ENCODE data around the gene NLGN2. TPM values are rescaled to one million over a fixed set of nuclear protein-coding genes. Genes with fewer than 3 reads are reported as not detected.

Gene NLGN2
- total and polyA plus RNA-seq, 2 of the 8 experiments (the other 6 are each of a cell fraction or from before 2014, with no cell fraction given), result 21.2 to 62.8 TPM

DNA sequence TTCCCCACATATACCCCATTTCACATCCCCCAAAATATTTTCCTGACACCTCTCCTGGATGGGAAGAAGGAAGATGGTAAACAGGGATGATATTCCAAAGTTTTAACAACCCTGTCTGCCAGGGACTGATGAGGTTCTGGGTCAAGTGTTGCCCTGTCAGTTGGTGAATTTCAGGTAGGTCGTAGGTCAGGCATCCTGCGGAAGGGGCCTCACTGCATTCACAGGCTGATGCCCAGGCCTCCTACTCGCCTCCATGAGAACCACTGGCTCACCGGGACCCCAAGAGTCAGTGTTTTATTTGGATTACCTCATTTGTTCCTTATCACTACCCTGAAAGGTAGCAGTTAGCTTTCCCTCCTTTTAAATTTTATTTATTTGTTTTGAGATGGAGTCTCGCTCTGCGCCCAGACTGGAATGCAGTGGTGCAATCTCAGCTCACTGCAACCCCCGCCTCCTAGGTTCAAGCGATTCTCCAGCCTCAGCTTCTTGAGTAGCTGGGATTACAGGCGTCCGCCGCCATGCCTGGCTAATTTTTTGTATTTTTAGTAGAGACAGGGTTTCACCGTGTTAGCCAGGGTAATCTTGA, 61.3 kb downstream of the NLGN2 start:
- 86% methylated on average over 12 of the region's 12 CpGs; no CpG with 5 or more reads in 1 of the 2 experiments for WGBS, 2 experiments (ENCODE audit: extremely low coverage in 1 of 2, insufficient coverage in 1 of 2, insufficient read length in 1 of 2, insufficient replicate concordance in 2 of 2, low coverage in 1 of 2, low lambda C conversion rate in 2 of 2, missing lambda C conversion rate in 1 of 2)
- no peaks in the 10 kb centered on the region; a peak in 1 of 4 replicates for H3K79me2 ChIP-seq (ENCODE audit: control insufficient read depth in 1 of 2, insufficient read depth in 2 of 2, low read length in 2 of 2)
- no peak overlapping the region for H3K9ac ChIP-seq (replicated peaks in 1 of 4; ENCODE audit: extremely low read depth in 1 of 4, low read depth in 3 of 4, low read length in 3 of 4)
- H2BK20ac ChIP-seq (ENCODE audit: low read length), result no peak overlapping the region
- no peak overlapping the region for H3K14ac ChIP-seq (ENCODE audit: insufficient read length)
- no peak overlapping the region for H2AK5ac ChIP-seq (ENCODE audit: low read depth, low read length)
- no peak overlapping the region for H2BK5ac ChIP-seq (ENCODE audit: low read depth, low read length)
- no peaks in the 10 kb centered on the region for H3K27me3 ChIP-seq (replicated peaks in 1 of 4; ENCODE audit: control insufficient read depth in 3 of 4, extremely low read depth in 1 of 4, insufficient read depth in 3 of 4, low read length in 3 of 4)
- TF ChIP-seq SRF (IDR thresholded peaks at IDR 0.05; ENCODE audit: low read depth, low read length), result no peak
- no peak for TF ChIP-seq TAF1 (IDR thresholded peaks at IDR 0.05; ENCODE audit: low read depth, low read length)
- no peak for TF ChIP-seq RXRA (IDR thresholded peaks at IDR 0.05; ENCODE audit: insufficient read depth, low read depth, low read length)
- no peak for TF ChIP-seq MAFK (IDR thresholded peaks at IDR 0.05; ENCODE audit: low read depth, low read length)
- TF ChIP-seq, protein P1, sequence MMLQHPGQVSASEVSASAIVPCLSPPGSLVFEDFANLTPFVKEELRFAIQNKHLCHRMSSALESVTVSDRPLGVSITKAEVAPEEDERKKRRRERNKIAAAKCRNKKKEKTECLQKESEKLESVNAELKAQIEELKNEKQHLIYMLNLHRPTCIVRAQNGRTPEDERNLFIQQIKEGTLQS (IDR thresholded peaks at IDR 0.05; ENCODE audit: insufficient read depth, low read depth, low read length), result no peak
- no peak for TF ChIP-seq POU5F1 (IDR thresholded peaks at IDR 0.05; ENCODE audit: low read depth, low read length)
- no peak for TF ChIP-seq CHD2 (IDR thresholded peaks at IDR 0.05; ENCODE audit: low read length)
- no peak for TF ChIP-seq EGR1 (IDR thresholded peaks at IDR 0.05; ENCODE audit: borderline replicate concordance, low read depth, low read length)
- no peak for TF ChIP-seq TCF12 (IDR thresholded peaks at IDR 0.05; ENCODE audit: low read depth, low read length)
- TF ChIP-seq NANOG (IDR thresholded peaks at IDR 0.05; ENCODE audit: insufficient read depth, low read depth, low read length, poor library complexity, severe bottlenecking), result no peak
- TF ChIP-seq TEAD4 (IDR thresholded peaks at IDR 0.05; ENCODE audit: low read depth, low read length), result no peak
- TF ChIP-seq RAD21 (IDR thresholded peaks at IDR 0.05 in 1 of 2, conservative IDR thresholded peaks at IDR 0.05 in 1 of 2; ENCODE audit: low read depth in 2 of 2, low read length in 2 of 2), result no peak
- no peak for TF ChIP-seq BACH1 (IDR thresholded peaks at IDR 0.05; ENCODE audit: low read length)
- H3K4ac ChIP-seq (replicated peaks; ENCODE audit: insufficient read length, low read depth, low read length), result no peak overlapping the region
- peaks cover 0 to 3% (median 0%) of the 10 kb centered on the region in 4 experiments; a peak in 2 of 8 replicates for H3K36me3 ChIP-seq (ENCODE audit: control insufficient read depth in 2 of 4, insufficient read depth in 4 of 4, low read length in 3 of 4)
- no peak overlapping the region for H4K5ac ChIP-seq (ENCODE audit: insufficient read length, low read depth, low read length)
- H3K9me3 ChIP-seq (ENCODE audit: insufficient read depth in 2 of 2, low read depth in 1 of 2, low read length in 1 of 2), result no peaks in the 10 kb centered on the region
- no peaks in the 10 kb centered on the region for H3K23me2 ChIP-seq (ENCODE audit: low read depth, low read length)
- H2BK15ac ChIP-seq (ENCODE audit: low read length), result no peak overlapping the region
- ChIA-PET POLR2A (ENCODE audit: partially characterized antibody) (interaction anchor here (0.6 to 13.8 kb wide), 2 partner anchors 13 to 199 kb away, joined by 4 to 200 read pairs; partner anchors contain the start of genes POLR2A, SLC35G6 and ZBTB4), CTCF (ENCODE audit: partially characterized antibody) (interaction anchor here (1.7 kb wide), 1 partner anchor 8 kb away, joined by 4 read pairs; no protein-coding TSS in a partner anchor)
- H2BK12ac ChIP-seq (ENCODE audit: low read depth, low read length), result no peak overlapping the region
- H4K91ac ChIP-seq (replicated peaks; ENCODE audit: insufficient read length, low read length), result no peak overlapping the region
- H3K18ac ChIP-seq (ENCODE audit: extremely low read depth, low read length), result no peak overlapping the region
- no peak overlapping the region for H4K8ac ChIP-seq (ENCODE audit: extremely low read depth, insufficient read depth, low read length)
- peaks cover 0 to 1% of the 10 kb centered on the region in 2 experiments for H4K20me1 ChIP-seq (replicated peaks in 1 of 2; ENCODE audit: control insufficient read depth in 1 of 2, insufficient read depth in 2 of 2, low read length in 2 of 2)
- peaks cover 2% of the 10 kb centered on the region for H3K79me1 ChIP-seq (ENCODE audit: low read depth, low read length)
- no peak overlapping the region for H3K4me3 ChIP-seq (ENCODE audit: extremely low read depth in 1 of 4, insufficient read depth in 2 of 4, low read depth in 3 of 4, low read length in 4 of 4)
- no peak for DNase-seq (ENCODE audit: low read depth in 1 of 2, low spot score in 2 of 2)
- FAIRE-seq, result no peak
- H3K56ac ChIP-seq (replicated peaks; ENCODE audit: insufficient read length, low read depth, low read length), result no peak overlapping the region
- no peak overlapping the region for H2BK120ac ChIP-seq (replicated peaks; ENCODE audit: low read depth, low read length)
- no peak overlapping the region for H3K23ac ChIP-seq (ENCODE audit: insufficient read length)
- no peak overlapping the region for H2AFZ ChIP-seq (ENCODE audit: low read length)
- H3K4me2 ChIP-seq (ENCODE audit: insufficient read depth in 1 of 2, low read depth in 2 of 2, low read length in 2 of 2), result no peak overlapping the region
- no peaks in the 10 kb centered on the region for H3K4me1 ChIP-seq (replicated peaks in 1 of 4; ENCODE audit: control insufficient read depth in 3 of 4, insufficient read depth in 4 of 4, low read length in 3 of 4)
- H3K27ac ChIP-seq (ENCODE audit: low read depth, low read length), result no peak overlapping the region
